Vagina (tissue), 2 donors: Measurements from ENCODE around the gene SPTLC1. TPM values are rescaled to one million over a fixed set of nuclear protein-coding genes. Genes with fewer than 3 reads are reported as not detected.
"Not testable (repeated sequence)": the region's sequence is repeated elsewhere in the genome, so short reads cannot be mapped to it uniquely, and the experiment has no call there.

ENCODE experiments used
- DNase-seq, 2 donors: peaks; one replicate each; pipeline ENCODE4 v3.0.0-alpha.2; 2017; ENCODE audit errors: extremely low spot score in 2 of 2
- H3K27ac ChIP-seq: fragments of 200-600 bp; sonication (generic); one replicate; pipeline ENCODE4 v1.5.1; 2019
- H3K27me3 ChIP-seq: fragments of 200-600 bp; sonication (generic); one replicate; pipeline ENCODE4 v1.5.1; 2019
- H3K36me3 ChIP-seq, 2 donors: fragments of 200-600 bp; sonication (generic); one replicate each; pipeline ENCODE4 v1.5.1; 2017 to 2019
- H3K4me1 ChIP-seq: fragments of 200-600 bp; sonication (generic); one replicate; pipeline ENCODE4 v1.5.1; 2019
- H3K4me3 ChIP-seq, 2 donors: fragments of 200-600 bp; sonication (generic); 1 replicate in 1 of 2; 2 replicates in 1 of 2; pipeline ENCODE4 v1.5.1; 2016 to 2019
- H3K9me3 ChIP-seq: fragments of 200-600 bp; sonication (generic); one replicate; pipeline ENCODE4 v1.5.1; 2019
- POLR2A ChIP-seq, 2 donors: fragments of 450-650 bp; IDR thresholded peaks; one replicate each; pipeline ENCODE4 v1.6.1; 2017; ENCODE audit warnings: antibody characterized with exemption in 2 of 2, mild to moderate bottlenecking in 2 of 2, moderate library complexity in 2 of 2
- POLR2AphosphoS5 ChIP-seq, 2 donors: sonication (generic); formaldehyde crosslinking; IDR thresholded peaks; one replicate each; pipeline ENCODE4 v1.9.0; 2017; ENCODE audit warnings: antibody characterized with exemption in 2 of 2, mild to moderate bottlenecking in 2 of 2, low read depth in 1 of 2; ENCODE audit not compliant: insufficient read depth in 1 of 2
- intact Hi-C: fragments of 100-400 bp; cut with DNase I; formaldehyde crosslinking; loops from one replicate; pipeline ENCODE4 v1.15.1; 2023
- total RNA-seq: library from RNA; depleted of rRNA; stranded (reverse); fragments of >200 nt; gene quantifications from one replicate; pipeline ENCODE4 v1.2.3, GENCODE V29; 2016
- TF ChIP-seq, protein P1 (sequence below), 3 experiments: fragments of 450-650 bp in 2 of 3; fragments of 200-600 bp in 1 of 3; sonication (generic) in 1 of 3; IDR thresholded peaks; one replicate each; pipeline ENCODE4 v1.5.1; 2017 to 2019; ENCODE audit warnings: antibody characterized with exemption in 3 of 3, mild to moderate bottlenecking in 2 of 3, moderate library complexity in 2 of 3

SPTLC1 gene
- total RNA-seq, 1 donor from 2014 or later, result 68.5 TPM

DNA sequence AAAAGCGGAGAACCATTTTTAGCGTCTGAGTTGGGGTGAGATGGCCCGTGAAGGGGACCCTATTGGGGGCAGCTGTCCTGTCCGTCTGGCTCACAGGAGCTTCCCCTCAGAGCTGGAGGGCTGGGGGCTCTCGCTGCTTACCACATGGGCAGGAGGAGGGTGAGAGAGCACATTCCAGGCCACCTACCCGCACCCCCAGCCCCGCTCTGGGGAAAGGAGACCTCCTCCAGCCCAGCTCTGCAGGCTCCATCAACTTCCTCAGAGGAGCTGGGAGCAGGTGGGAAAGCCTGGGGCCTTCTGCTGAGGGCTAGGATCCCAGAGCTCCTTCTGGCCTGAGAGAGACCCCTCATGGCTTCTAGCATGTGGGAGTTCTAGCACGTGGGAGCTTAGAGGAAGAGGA, 27.1 kb upstream of the SPTLC1 start:
- TF ChIP-seq, protein P1, sequence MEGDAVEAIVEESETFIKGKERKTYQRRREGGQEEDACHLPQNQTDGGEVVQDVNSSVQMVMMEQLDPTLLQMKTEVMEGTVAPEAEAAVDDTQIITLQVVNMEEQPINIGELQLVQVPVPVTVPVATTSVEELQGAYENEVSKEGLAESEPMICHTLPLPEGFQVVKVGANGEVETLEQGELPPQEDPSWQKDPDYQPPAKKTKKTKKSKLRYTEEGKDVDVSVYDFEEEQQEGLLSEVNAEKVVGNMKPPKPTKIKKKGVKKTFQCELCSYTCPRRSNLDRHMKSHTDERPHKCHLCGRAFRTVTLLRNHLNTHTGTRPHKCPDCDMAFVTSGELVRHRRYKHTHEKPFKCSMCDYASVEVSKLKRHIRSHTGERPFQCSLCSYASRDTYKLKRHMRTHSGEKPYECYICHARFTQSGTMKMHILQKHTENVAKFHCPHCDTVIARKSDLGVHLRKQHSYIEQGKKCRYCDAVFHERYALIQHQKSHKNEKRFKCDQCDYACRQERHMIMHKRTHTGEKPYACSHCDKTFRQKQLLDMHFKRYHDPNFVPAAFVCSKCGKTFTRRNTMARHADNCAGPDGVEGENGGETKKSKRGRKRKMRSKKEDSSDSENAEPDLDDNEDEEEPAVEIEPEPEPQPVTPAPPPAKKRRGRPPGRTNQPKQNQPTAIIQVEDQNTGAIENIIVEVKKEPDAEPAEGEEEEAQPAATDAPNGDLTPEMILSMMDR (IDR thresholded peaks at IDR 0.05), result no peak
- TF ChIP-seq POLR2A (IDR thresholded peaks at IDR 0.05) (no peak), POLR2AphosphoS5 (IDR thresholded peaks at IDR 0.05; ENCODE audit: insufficient read depth in 1 of 2, low read depth in 1 of 2) (no peak)
- intact Hi-C loops, result no loop called here
- Histone ChIP-seq H3K27ac (peak overlapping the region; percentile 36), H3K4me3 (no peak overlapping the region), H3K27me3 (no peaks in the 10 kb centered on the region), H3K4me1 (peaks cover 36% of the 10 kb centered on the region), H3K9me3 (no peaks in the 10 kb centered on the region), H3K36me3 (no peaks in the 10 kb centered on the region)
- no peak for DNase-seq

DNA sequence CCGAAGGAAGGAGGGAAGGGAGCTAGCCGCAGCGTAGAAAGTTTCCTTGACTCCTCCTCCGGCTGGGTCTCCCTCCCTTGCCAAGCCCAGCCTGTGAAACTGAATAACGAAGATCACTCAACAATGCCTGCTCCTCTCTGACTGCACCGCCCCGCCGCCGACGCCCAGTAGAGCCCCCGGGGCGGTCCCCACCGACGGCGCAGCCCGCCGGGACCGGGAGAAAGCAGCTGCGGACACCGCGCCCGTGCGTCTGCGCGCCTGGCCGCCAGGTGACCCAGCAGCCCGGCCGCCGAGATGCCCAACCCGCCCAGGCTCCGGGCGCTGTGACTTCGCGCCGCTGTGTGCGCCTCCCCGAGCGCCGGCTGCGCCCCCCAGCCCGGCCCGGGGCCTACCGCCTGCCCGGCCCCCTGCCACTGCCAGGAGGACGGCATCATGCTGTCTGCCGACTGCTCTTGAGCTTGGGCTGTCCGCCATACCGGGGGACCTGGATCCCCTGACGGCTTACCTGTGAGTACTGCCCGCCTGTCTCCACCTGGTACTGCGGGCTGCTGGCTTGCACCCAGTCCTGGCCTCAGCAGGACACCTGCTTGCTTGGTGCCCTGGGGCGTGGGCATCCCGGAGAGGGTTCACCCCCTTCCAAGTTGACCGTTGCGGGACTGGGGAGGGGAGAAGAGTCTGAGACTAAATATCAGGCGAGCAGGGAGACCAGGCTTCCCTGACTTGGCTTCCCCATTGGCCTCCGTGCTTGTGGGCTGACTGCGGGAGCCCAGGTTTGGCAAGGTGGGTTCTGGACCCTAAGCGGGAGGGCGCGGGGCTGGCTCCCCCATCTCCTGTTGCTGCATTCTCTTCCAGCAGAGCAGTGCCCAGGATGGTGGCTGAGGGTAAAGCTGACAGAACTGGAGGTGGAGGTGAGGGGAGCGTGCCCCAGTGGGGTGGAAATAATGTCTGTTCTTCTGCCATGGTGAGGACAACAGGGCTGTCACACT, 26.2 kb upstream of the SPTLC1 start:
- H3K36me3 ChIP-seq, result no peaks in the 10 kb centered on the region
- intact Hi-C loops, result no loop called here
- H3K27me3 ChIP-seq, result no peaks in the 10 kb centered on the region
- peaks cover 27% of the 10 kb centered on the region for H3K4me1 ChIP-seq
- no peak for DNase-seq
- no peaks in the 10 kb centered on the region for H3K9me3 ChIP-seq
- peak overlapping the region; percentile 49 to 53 for H3K4me3 ChIP-seq
- H3K27ac ChIP-seq, result peak overlapping the region; percentile 71
- TF ChIP-seq, protein P1 (IDR thresholded peaks at IDR 0.05), result no peak
- TF ChIP-seq POLR2AphosphoS5 (IDR thresholded peaks at IDR 0.05; ENCODE audit: insufficient read depth in 1 of 2, low read depth in 1 of 2) (no peak), POLR2A (IDR thresholded peaks at IDR 0.05) (no peak)

DNA sequence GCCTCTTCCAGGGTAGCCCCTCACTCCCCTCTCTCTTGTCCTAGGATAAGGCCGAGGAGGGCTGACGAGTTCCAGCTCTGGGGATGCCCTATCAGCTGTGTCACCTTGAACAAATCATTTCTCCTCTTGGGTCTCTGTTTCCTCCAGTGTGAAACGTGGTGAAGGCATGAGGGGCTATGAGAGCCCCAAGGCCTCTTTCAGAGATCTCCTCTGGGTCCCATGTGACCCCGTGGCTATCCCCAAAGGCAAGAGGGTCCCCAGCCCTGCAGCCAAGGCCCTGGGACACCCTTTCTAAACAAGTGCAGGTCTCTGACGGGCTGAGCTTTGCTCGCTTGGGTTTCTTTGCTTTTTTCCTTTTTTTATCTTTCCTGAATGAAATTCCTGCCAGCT, 25.5 kb upstream of the SPTLC1 start:
- Histone ChIP-seq H3K27me3 (no peaks in the 10 kb centered on the region), H3K27ac (peak overlapping the region; percentile 71), H3K9me3 (no peaks in the 10 kb centered on the region), H3K4me1 (peaks cover 20% of the 10 kb centered on the region), H3K36me3 (no peaks in the 10 kb centered on the region), H3K4me3 (peak overlapping the region; percentile 49 to 53)
- no peak for TF ChIP-seq POLR2AphosphoS5 (IDR thresholded peaks at IDR 0.05; ENCODE audit: insufficient read depth in 1 of 2, low read depth in 1 of 2)
- TF ChIP-seq POLR2A (IDR thresholded peaks at IDR 0.05), result no peak
- TF ChIP-seq, protein P1 (IDR thresholded peaks at IDR 0.05), result no peak
- intact Hi-C loops, result no loop called here
- no peak for DNase-seq

DNA sequence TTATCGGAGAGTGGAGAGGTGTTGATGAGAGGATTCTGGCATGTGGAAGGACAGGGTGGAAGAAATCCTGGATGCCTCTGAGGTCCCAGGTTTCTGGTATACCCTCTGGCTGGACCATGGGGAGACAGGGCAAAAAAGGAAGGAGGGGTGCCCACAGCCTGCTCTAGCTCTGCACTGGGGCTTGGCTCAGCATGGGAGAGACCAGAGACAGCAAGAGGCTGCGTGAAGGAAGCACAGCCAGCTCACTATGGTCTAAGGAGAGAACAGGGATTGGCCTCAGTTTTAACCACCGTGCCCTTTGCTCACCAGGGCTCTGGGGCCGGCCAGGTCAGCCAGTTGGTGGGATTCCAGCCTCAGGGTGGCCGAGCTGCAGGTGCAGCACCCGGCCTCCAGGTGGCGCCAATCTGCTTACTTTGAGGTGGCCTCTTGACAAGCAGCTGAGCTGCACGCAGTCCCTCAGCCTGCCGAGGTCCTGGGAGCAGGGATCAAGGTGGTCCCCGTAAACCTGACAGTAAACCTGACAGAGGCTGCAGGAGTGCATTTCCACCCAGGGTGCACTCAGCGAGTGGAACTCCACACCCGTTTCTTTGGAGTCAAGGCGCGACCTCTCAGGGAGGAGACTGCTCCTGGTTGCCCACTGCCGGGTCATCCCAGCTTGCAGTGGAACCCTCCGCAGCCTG, 25.0 kb upstream of the SPTLC1 start:
- H3K36me3 ChIP-seq, result no peaks in the 10 kb centered on the region
- intact Hi-C loops, result no loop called here
- H3K9me3 ChIP-seq, result no peaks in the 10 kb centered on the region
- peak overlapping the region; percentile 49 to 53 for H3K4me3 ChIP-seq
- TF ChIP-seq POLR2AphosphoS5 (IDR thresholded peaks at IDR 0.05; ENCODE audit: insufficient read depth in 1 of 2, low read depth in 1 of 2) (peak in 1 of 2 donors; percentile 15), POLR2A (IDR thresholded peaks at IDR 0.05) (no peak)
- TF ChIP-seq, protein P1 (IDR thresholded peaks at IDR 0.05), result peak; percentile 75 to 83 (median 82)
- H3K4me1 ChIP-seq, result peaks cover 19% of the 10 kb centered on the region
- no peak for DNase-seq
- peak overlapping the region; percentile 71 for H3K27ac ChIP-seq
- H3K27me3 ChIP-seq, result no peaks in the 10 kb centered on the region

DNA sequence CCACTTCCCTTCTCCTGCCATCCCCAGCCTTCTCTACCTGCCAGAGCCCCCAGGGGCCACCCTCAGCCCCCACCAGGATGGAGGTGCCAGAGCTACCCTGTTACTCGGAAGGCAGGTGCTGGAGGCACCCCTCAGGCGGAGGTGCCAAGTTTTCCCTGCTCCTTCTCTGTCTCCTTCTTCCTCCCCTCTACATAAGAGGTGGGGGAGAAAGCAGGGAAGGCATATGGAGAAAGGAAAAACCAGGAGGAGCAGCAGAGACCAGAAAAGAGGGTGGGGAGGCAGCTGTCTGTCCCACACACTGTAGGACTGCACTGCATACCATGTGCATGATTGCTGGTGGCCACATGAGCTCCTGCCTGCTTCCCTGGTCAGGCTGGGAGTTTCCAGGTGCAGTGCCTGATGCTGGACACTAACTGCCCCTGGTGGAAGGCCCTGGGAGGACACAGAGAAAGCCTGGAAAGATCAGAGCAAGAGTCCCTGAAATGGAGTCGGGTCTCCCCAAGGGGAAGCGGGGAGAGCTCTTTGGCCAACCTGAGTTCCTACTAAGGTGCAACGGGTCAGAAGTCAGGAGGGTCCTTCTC, 23.8 kb upstream of the SPTLC1 start:
- intact Hi-C loops, result loop anchor here (10.0 kb wide), 1 partner anchor 156 kb away; the partner anchor contains the start of gene IARS1

More for the DNA sequence above, 23.8 kb upstream of the SPTLC1 start:
- H3K36me3 ChIP-seq, H3K9me3 ChIP-seq, H3K27ac ChIP-seq, H3K4me3 ChIP-seq, DNase-seq, H3K27me3 ChIP-seq: not testable (repeated sequence)
- peaks cover 26% of the 10 kb centered on the region for H3K4me1 ChIP-seq
